ENCODE measurements around the gene ZRANB1. TPM values are rescaled to one million over a fixed set of nuclear protein-coding genes. Genes with fewer than 3 reads are reported as not detected.

Gene ZRANB1
- polyA plus RNA-seq, 4 donors: 6.3 to 17.0 (median 8.2) TPM

GRCh38 chr10:124996127-124996853, 54.4 kb downstream of the ZRANB1 start:
- no peak overlapping the region for H3K27ac ChIP-seq (ENCODE audit: low read depth in 1 of 3, low read length in 2 of 3)
- no peak overlapping the region for H3K4me3 ChIP-seq (ENCODE audit: low read depth in 1 of 3, low read length in 3 of 3)
- DNase-seq: no peak
- no peaks in the 10 kb centered on the region for H3K27me3 ChIP-seq (ENCODE audit: control insufficient read depth in 3 of 3, insufficient read depth in 3 of 3, low read length in 3 of 3)
- no peaks in the 10 kb centered on the region for H3K9me3 ChIP-seq (ENCODE audit: control insufficient read depth in 2 of 2, insufficient read depth in 1 of 2, low read depth in 1 of 2, low read length in 1 of 2)
- no peaks in the 10 kb centered on the region for H3K4me1 ChIP-seq (ENCODE audit: control insufficient read depth in 3 of 3, insufficient read depth in 2 of 3, low read depth in 1 of 3, low read length in 2 of 3)
- FAIRE-seq: no peak
- H3K36me3 ChIP-seq (ENCODE audit: control insufficient read depth in 3 of 3, insufficient read depth in 2 of 3, low read depth in 1 of 3, low read length in 3 of 3): peaks cover 14 to 98% (median 24%) of the 10 kb centered on the region in 3 donors
- WGBS, 3 donors: 86 to 91% (median 89%) methylated on average over 24 of the region's 24 CpGs

- Histone ChIP-seq H3K27ac (ENCODE audit: low read depth in 1 of 3, low read length in 2 of 3) (no peak overlapping the region), H3K4me3 (ENCODE audit: low read depth in 1 of 3, low read length in 3 of 3) (no peak overlapping the region), H3K9me3 (ENCODE audit: control insufficient read depth in 2 of 2, insufficient read depth in 1 of 2, low read depth in 1 of 2, low read length in 1 of 2) (no peaks in the 10 kb centered on the region), H3K4me1 (ENCODE audit: control insufficient read depth in 3 of 3, insufficient read depth in 2 of 3, low read depth in 1 of 3, low read length in 2 of 3) (no peaks in the 10 kb centered on the region), H3K27me3 (ENCODE audit: control insufficient read depth in 3 of 3, insufficient read depth in 3 of 3, low read length in 3 of 3) (no peaks in the 10 kb centered on the region), H3K36me3 (ENCODE audit: control insufficient read depth in 3 of 3, insufficient read depth in 2 of 3, low read depth in 1 of 3, low read length in 3 of 3) (peaks cover 14 to 98% (median 25%) of the 10 kb centered on the region in 3 donors)
- WGBS, 3 donors: 89 to 91% (median 90%) methylated on average over 16 to 17 of the region's 17 CpGs
- FAIRE-seq (no peak), DNase-seq (no peak)
These were observed 54.9 kb downstream of the ZRANB1 start for GRCh38 chr10:124996854-124997215.

GRCh38 chr10:124997306-124997705, 55.4 kb downstream of the ZRANB1 start:
- H3K36me3 ChIP-seq (ENCODE audit: control insufficient read depth in 3 of 3, insufficient read depth in 2 of 3, low read depth in 1 of 3, low read length in 3 of 3): peaks cover 18 to 98% (median 28%) of the 10 kb centered on the region in 3 donors
- H3K4me1 ChIP-seq (ENCODE audit: control insufficient read depth in 3 of 3, insufficient read depth in 2 of 3, low read depth in 1 of 3, low read length in 2 of 3): no peaks in the 10 kb centered on the region
- H3K27me3 ChIP-seq (ENCODE audit: control insufficient read depth in 3 of 3, insufficient read depth in 3 of 3, low read length in 3 of 3): no peaks in the 10 kb centered on the region
- FAIRE-seq: no peak
- no peak overlapping the region for H3K27ac ChIP-seq (ENCODE audit: low read depth in 1 of 3, low read length in 2 of 3)
- no peaks in the 10 kb centered on the region for H3K9me3 ChIP-seq (ENCODE audit: control insufficient read depth in 2 of 2, insufficient read depth in 1 of 2, low read depth in 1 of 2, low read length in 1 of 2)
- no peak overlapping the region for H3K4me3 ChIP-seq (ENCODE audit: low read depth in 1 of 3, low read length in 3 of 3)
- no peak for DNase-seq
- WGBS, 3 donors: 90 to 93% (median 92%) methylated on average over 10 to 11 of the region's 11 CpGs

- H3K4me3 ChIP-seq (ENCODE audit: low read depth in 1 of 3, low read length in 3 of 3): no peak overlapping the region
- WGBS, 3 donors: 87 to 88% (median 88%) methylated on average over 33 to 35 of the region's 35 CpGs
- H3K4me1 ChIP-seq (ENCODE audit: control insufficient read depth in 3 of 3, insufficient read depth in 2 of 3, low read depth in 1 of 3, low read length in 2 of 3): no peaks in the 10 kb centered on the region
- DNase-seq: no peak
- FAIRE-seq: no peak
- H3K9me3 ChIP-seq (ENCODE audit: control insufficient read depth in 2 of 2, insufficient read depth in 1 of 2, low read depth in 1 of 2, low read length in 1 of 2): no peaks in the 10 kb centered on the region
- peaks cover 18 to 100% (median 27%) of the 10 kb centered on the region in 3 donors for H3K36me3 ChIP-seq (ENCODE audit: control insufficient read depth in 3 of 3, insufficient read depth in 2 of 3, low read depth in 1 of 3, low read length in 3 of 3)
- H3K27ac ChIP-seq (ENCODE audit: low read depth in 1 of 3, low read length in 2 of 3): no peak overlapping the region
- no peaks in the 10 kb centered on the region for H3K27me3 ChIP-seq (ENCODE audit: control insufficient read depth in 3 of 3, insufficient read depth in 3 of 3, low read length in 3 of 3)
These were observed 56.1 kb downstream of the ZRANB1 start for GRCh38 chr10:124997771-124998623.

- Histone ChIP-seq H3K9me3 (ENCODE audit: control insufficient read depth in 2 of 2, insufficient read depth in 1 of 2, low read depth in 1 of 2, low read length in 1 of 2) (no peaks in the 10 kb centered on the region), H3K36me3 (ENCODE audit: control insufficient read depth in 3 of 3, insufficient read depth in 2 of 3, low read depth in 1 of 3, low read length in 3 of 3) (peaks cover 18 to 100% (median 24%) of the 10 kb centered on the region in 3 donors), H3K4me3 (ENCODE audit: low read depth in 1 of 3, low read length in 3 of 3) (no peak overlapping the region), H3K27me3 (ENCODE audit: control insufficient read depth in 3 of 3, insufficient read depth in 3 of 3, low read length in 3 of 3) (no peaks in the 10 kb centered on the region), H3K27ac (ENCODE audit: low read depth in 1 of 3, low read length in 2 of 3) (no peak overlapping the region), H3K4me1 (ENCODE audit: control insufficient read depth in 3 of 3, insufficient read depth in 2 of 3, low read depth in 1 of 3, low read length in 2 of 3) (no peaks in the 10 kb centered on the region)
- 77 to 88% (median 81%) methylated on average over 16 of the region's 16 CpGs for WGBS, 3 donors
- FAIRE-seq (no peak), DNase-seq (no peak)
These were observed 56.8 kb downstream of the ZRANB1 start for GRCh38 chr10:124998624-124999291.

- Histone ChIP-seq H3K27me3 (ENCODE audit: control insufficient read depth in 3 of 3, insufficient read depth in 3 of 3, low read length in 3 of 3) (no peaks in the 10 kb centered on the region), H3K36me3 (ENCODE audit: control insufficient read depth in 3 of 3, insufficient read depth in 2 of 3, low read depth in 1 of 3, low read length in 3 of 3) (peaks cover 18 to 100% (median 20%) of the 10 kb centered on the region in 3 donors), H3K27ac (ENCODE audit: low read depth in 1 of 3, low read length in 2 of 3) (peak overlapping the region in 1 of 3 donors; percentile 22), H3K4me1 (ENCODE audit: control insufficient read depth in 3 of 3, insufficient read depth in 2 of 3, low read depth in 1 of 3, low read length in 2 of 3) (no peaks in the 10 kb centered on the region), H3K9me3 (ENCODE audit: control insufficient read depth in 2 of 2, insufficient read depth in 1 of 2, low read depth in 1 of 2, low read length in 1 of 2) (no peaks in the 10 kb centered on the region), H3K4me3 (ENCODE audit: low read depth in 1 of 3, low read length in 3 of 3) (no peak overlapping the region)
- no peak for DNase-seq
- WGBS, 3 donors: 71 to 85% (median 83%) methylated on average over 29 of the region's 29 CpGs
- no peak for FAIRE-seq
These were observed 57.8 kb downstream of the ZRANB1 start for GRCh38 chr10:124999433-125000365.

- H3K9me3 ChIP-seq (ENCODE audit: control insufficient read depth in 2 of 2, insufficient read depth in 1 of 2, low read depth in 1 of 2, low read length in 1 of 2): no peaks in the 10 kb centered on the region
- H3K27ac ChIP-seq (ENCODE audit: low read depth in 1 of 3, low read length in 2 of 3): peak overlapping the region in 1 of 3 donors; percentile 18
- WGBS, 3 donors: 64 to 66% (median 64%) methylated on average over 33 to 35 of the region's 35 CpGs
- H3K27me3 ChIP-seq (ENCODE audit: control insufficient read depth in 3 of 3, insufficient read depth in 3 of 3, low read length in 3 of 3): no peaks in the 10 kb centered on the region
- no peaks in the 10 kb centered on the region for H3K4me1 ChIP-seq (ENCODE audit: control insufficient read depth in 3 of 3, insufficient read depth in 2 of 3, low read depth in 1 of 3, low read length in 2 of 3)
- no peak overlapping the region for H3K4me3 ChIP-seq (ENCODE audit: low read depth in 1 of 3, low read length in 3 of 3)
- DNase-seq (no peak), FAIRE-seq (no peak)
- H3K36me3 ChIP-seq (ENCODE audit: control insufficient read depth in 3 of 3, insufficient read depth in 2 of 3, low read depth in 1 of 3, low read length in 3 of 3): peaks cover 18 to 100% (median 18%) of the 10 kb centered on the region in 3 donors
These were observed 58.7 kb downstream of the ZRANB1 start for GRCh38 chr10:125000366-125001312.
